Kidney epithelial cell (primary cell): Measurements from ENCODE around the gene UTP4. TPM values are rescaled to one million over a fixed set of nuclear protein-coding genes. Genes with fewer than 3 reads are reported as not detected.

Experiments
- DNase-seq: peaks from one replicate; pipeline ENCODE4 v3.0.0-alpha.2; 2010; ENCODE audit warnings: low read depth
- H3K27me3 ChIP-seq: 2 replicates; pipeline ENCODE4 v1.6.0; 2011; ENCODE audit warnings: low read length; ENCODE audit not compliant: control insufficient read depth, insufficient read depth
- H3K36me3 ChIP-seq: 2 replicates; pipeline ENCODE4 v1.5.1; 2011; ENCODE audit warnings: low read length; ENCODE audit not compliant: control insufficient read depth, insufficient read depth
- H3K4me3 ChIP-seq: 2 replicates; pipeline ENCODE4 v1.5.1; 2011; ENCODE audit warnings: low read depth, mild to moderate bottlenecking, control low read depth, low read length
- CTCF ChIP-seq: IDR thresholded peaks from 2 replicates; pipeline ENCODE4 v1.5.1; 2011; ENCODE audit warnings: mild to moderate bottlenecking, moderate library complexity, low read length, control low read depth, inconsistent platforms; ENCODE audit not compliant: insufficient read depth, poor library complexity, severe bottlenecking
- total RNA-seq: library from RNA; depleted of rRNA; stranded (reverse); fragments of >200 nt; gene quantifications from 2 replicates; pipeline ENCODE4 v1.2.3, GENCODE V29; 2015

The UTP4 gene
- total RNA-seq, 1 donor from 2014 or later = 32.8 TPM

- Histone ChIP-seq H3K27me3 (no peaks in the 10 kb centered on the region), H3K36me3 (no peaks in the 10 kb centered on the region), H3K4me3 (no peak overlapping the region)
- peak; percentile 12 for DNase-seq
- TF ChIP-seq CTCF = no peak
Measured at GRCh38 chr16:69217433-69217832, 85.0 kb downstream of the UTP4 start.

Other genes starting within 250 kb of the UTP4 start
- gene HAS3, start 27.0 kb upstream of the UTP4 start, total RNA-seq = 0.75 and 0.82 TPM in 2 replicates
- 136 and 145 TPM in 2 replicates for gene CHTF8, start 61 bp upstream of the UTP4 start, total RNA-seq
- 9.0 and 28.8 TPM in 2 replicates for gene SNTB2, start 54.5 kb downstream of the UTP4 start, total RNA-seq
- 38.1 and 42.2 TPM in 2 replicates for gene VPS4A, start 178.7 kb downstream of the UTP4 start, total RNA-seq
- 28.7 and 32.3 TPM in 2 replicates for gene PDF, start 197.9 kb downstream of the UTP4 start, total RNA-seq
- gene COG8, start 206.9 kb downstream of the UTP4 start, total RNA-seq = 44.8 and 68.0 TPM in 2 replicates
- 26.5 and 26.6 TPM in 2 replicates for gene NIP7, start 207.1 kb downstream of the UTP4 start, total RNA-seq
- not detected in 2 replicates for gene TMED6, start 219.1 kb downstream of the UTP4 start, total RNA-seq